Dermis blood vessel endothelial cell (primary cell): ENCODE measurements around the gene MKRN1. TPM values are rescaled to one million over a fixed set of nuclear protein-coding genes. Genes with fewer than 3 reads are reported as not detected.
"Not testable (repeated sequence)": the region's sequence is repeated elsewhere in the genome, so short reads cannot be mapped to it uniquely, and the experiment has no call there.

ENCODE experiments used
- DNase-seq: peaks from one replicate; pipeline ENCODE4 v3.0.0; 2010
- total RNA-seq: library from RNA; depleted of rRNA; stranded (reverse); fragments of >200 nt; gene quantifications from 2 replicates; pipeline ENCODE4 v1.2.3, GENCODE V29; 2014

MKRN1 gene
- 56.7 and 72.4 TPM in 2 replicates for total RNA-seq

GRCh38 chr7:140479062-140479738 is at the start of gene MKRN1:
MKRN1 (minus strand) TSS chr7:140479505; CDS start chr7:140479344, 161 bp downstream.
- DNase-seq: peak; percentile 84

GRCh38 chr7:140526787-140527664 is 47.7 kb upstream of the MKRN1 start:
- no peak for DNase-seq

- DNase-seq: no peak
Observed at GRCh38 chr7:140526214-140526613, 46.9 kb upstream of the MKRN1 start.

GRCh38 chr7:140525743-140526142 is 46.4 kb upstream of the MKRN1 start:
- no peak for DNase-seq

GRCh38 chr7:140521421-140521820 is 42.1 kb upstream of the MKRN1 start:
- no peak for DNase-seq

- DNase-seq: no peak
Observed at GRCh38 chr7:140519007-140519399, 39.7 kb upstream of the MKRN1 start.

GRCh38 chr7:140518370-140519006 is 39.2 kb upstream of the MKRN1 start:
- DNase-seq: no peak

GRCh38 chr7:140517546-140518369 is 38.5 kb upstream of the MKRN1 start:
- peak; percentile 91 for DNase-seq

- peak; percentile 12 for DNase-seq
Observed at GRCh38 chr7:140512317-140513000, 33.2 kb upstream of the MKRN1 start.

- no peak for DNase-seq
Observed at GRCh38 chr7:140509789-140510188, 30.5 kb upstream of the MKRN1 start.

GRCh38 chr7:140507556-140507955 is 28.3 kb upstream of the MKRN1 start:
- not testable (repeated sequence) for DNase-seq

GRCh38 chr7:140506788-140507464 is 27.6 kb upstream of the MKRN1 start:
- no peak for DNase-seq

GRCh38 chr7:140501966-140502365 is 22.7 kb upstream of the MKRN1 start:
- DNase-seq: no peak

- DNase-seq: not testable (repeated sequence)
Observed at GRCh38 chr7:140497807-140498206, 18.5 kb upstream of the MKRN1 start.

GRCh38 chr7:140497241-140497769 is 18.0 kb upstream of the MKRN1 start:
- DNase-seq: no peak

- no peak for DNase-seq
Observed at GRCh38 chr7:140495514-140496097, 16.3 kb upstream of the MKRN1 start.

GRCh38 chr7:140494867-140495266 is 15.6 kb upstream of the MKRN1 start:
- DNase-seq: no peak

GRCh38 chr7:140489026-140489359 is 9.7 kb upstream of the MKRN1 start:
- DNase-seq: no peak

- DNase-seq: peak; percentile 33
Observed at GRCh38 chr7:140485500-140486265, 6.4 kb upstream of the MKRN1 start.

GRCh38 chr7:140484951-140485499 is 5.7 kb upstream of the MKRN1 start:
- peak; percentile 6 for DNase-seq
